Measurements from ENCODE around the gene INIP.

- TF ChIP-seq CTCF (IDR thresholded peaks at IDR 0.05 in 4 of 5, conservative IDR thresholded peaks at IDR 0.05 in 1 of 5) (no peak), POLR2A (IDR thresholded peaks at IDR 0.05) (no peak)
These were observed 77.6 kb downstream of the INIP start for GRCh38 chr9:112640311-112640710.
